ENCODE measurements around the gene KMT5C.
"Not testable (repeated sequence)": the region's sequence is repeated elsewhere in the genome, so short reads cannot be mapped to it uniquely, and the experiment has no call there.

KMT5C gene

GRCh38 chr19:55316646-55317045, 23.0 kb upstream of the KMT5C start:
- DNase-seq (ENCODE audit: low read depth in 2 of 2) = no peak

- DNase-seq (ENCODE audit: low read depth in 2 of 2) = no peak
These were observed 19.9 kb upstream of the KMT5C start for GRCh38 chr19:55319785-55320184.

- no peak for DNase-seq (ENCODE audit: low read depth in 2 of 2)
These were observed 18.7 kb upstream of the KMT5C start for GRCh38 chr19:55320844-55321419.

- no peak for DNase-seq (ENCODE audit: low read depth in 2 of 2)
These were observed 18.1 kb upstream of the KMT5C start for GRCh38 chr19:55321466-55322137.

GRCh38 chr19:55322204-55322885, 17.3 kb upstream of the KMT5C start:
- DNase-seq (ENCODE audit: low read depth in 2 of 2) = no peak

- no peak for DNase-seq (ENCODE audit: low read depth in 2 of 2)
These were observed 15.0 kb upstream of the KMT5C start for GRCh38 chr19:55324662-55325061.

- no peak for DNase-seq (ENCODE audit: low read depth in 2 of 2)
These were observed 14.5 kb upstream of the KMT5C start, which contains the start of gene TMEM150B for GRCh38 chr19:55325172-55325571. Gene TMEM150B (minus strand): TSS chr19:55325341. CDS start chr19:55321036, 4,305 bp downstream.

GRCh38 chr19:55328774-55329318, 10.8 kb upstream of the KMT5C start:
- not testable (repeated sequence) for DNase-seq (ENCODE audit: low read depth in 2 of 2)

- DNase-seq (ENCODE audit: low read depth in 2 of 2) = not testable (repeated sequence)
These were observed 9.9 kb upstream of the KMT5C start for GRCh38 chr19:55329791-55330190.

GRCh38 chr19:55333870-55334269, 5.8 kb upstream of the KMT5C start:
- no peak for DNase-seq (ENCODE audit: low read depth in 2 of 2)

GRCh38 chr19:55336101-55336500, 3.6 kb upstream of the KMT5C start:
- DNase-seq (ENCODE audit: low read depth in 2 of 2) = no peak

- no peak for DNase-seq (ENCODE audit: low read depth in 2 of 2)
These were observed 460 bp downstream of the KMT5C start for GRCh38 chr19:55339889-55340783.

- peak in 1 of 2 donors; percentile 14 for DNase-seq (ENCODE audit: low read depth in 2 of 2)
These were observed 1.1 kb downstream of the KMT5C start for GRCh38 chr19:55340784-55341147.

- peak; percentile 51 to 64 for DNase-seq (ENCODE audit: low read depth in 2 of 2)
These were observed 1.5 kb downstream of the KMT5C start for GRCh38 chr19:55341171-55341588.

GRCh38 chr19:55341595-55342531, 2.2 kb downstream of the KMT5C start:
- no peak for DNase-seq (ENCODE audit: low read depth in 2 of 2)

GRCh38 chr19:55344444-55344843, 4.8 kb downstream of the KMT5C start:
- DNase-seq (ENCODE audit: low read depth in 2 of 2) = no peak

- no peak for DNase-seq (ENCODE audit: low read depth in 2 of 2)
These were observed 5.6 kb downstream of the KMT5C start for GRCh38 chr19:55345101-55345817.

GRCh38 chr19:55345818-55346724, 6.4 kb downstream of the KMT5C start:
- no peak for DNase-seq (ENCODE audit: low read depth in 2 of 2)

Measured in stimulated activated CD4-positive, alpha-beta T cell treated with anti-CD3 and anti-CD28 coated beads, Interleukin-15, amount 100 ng/mL, for 48 hours (primary cell).